ENCODE measurements around the gene KIF2A.
A peak's percentile ranks its signal among the peaks of the same experiment; 100 is the strongest.
"Not testable (repeated sequence)": the region's sequence is repeated elsewhere in the genome, so short reads cannot be mapped to it uniquely, and the experiment has no call there.

Gene KIF2A

GRCh38 chr5:62305715-62306322, at the start of gene KIF2A:
Gene KIF2A, plus strand, starts transcription at chr5:62306206. Its CDS starts 267 bp downstream, at chr5:62306473.
- peak in 1 of 2 experiments; percentile 26 for DNase-seq

- DNase-seq: no peak
Measured at GRCh38 chr5:62257020-62257367, 49.0 kb upstream of the KIF2A start.

GRCh38 chr5:62258654-62259053, 47.4 kb upstream of the KIF2A start:
- no peak for DNase-seq

- no peak for DNase-seq
Measured at GRCh38 chr5:62259699-62260250, 46.2 kb upstream of the KIF2A start.

- DNase-seq: no peak
Measured at GRCh38 chr5:62260513-62260912, 45.5 kb upstream of the KIF2A start.

- no peak for DNase-seq
Measured at GRCh38 chr5:62263401-62263800, 42.6 kb upstream of the KIF2A start.

GRCh38 chr5:62265648-62266112, 40.3 kb upstream of the KIF2A start:
- DNase-seq: no peak

- DNase-seq: no peak
Measured at GRCh38 chr5:62266573-62266972, 39.4 kb upstream of the KIF2A start.

GRCh38 chr5:62268234-62268633, 37.8 kb upstream of the KIF2A start:
- DNase-seq: no peak

- DNase-seq: no peak
Measured at GRCh38 chr5:62268792-62269191, 37.2 kb upstream of the KIF2A start.

- no peak for DNase-seq
Measured at GRCh38 chr5:62271370-62271769, 34.6 kb upstream of the KIF2A start.

- no peak for DNase-seq
Measured at GRCh38 chr5:62271870-62272269, 34.1 kb upstream of the KIF2A start.

GRCh38 chr5:62273687-62274086, 32.3 kb upstream of the KIF2A start:
- DNase-seq: no peak

GRCh38 chr5:62275581-62275980, 30.4 kb upstream of the KIF2A start:
- DNase-seq: no peak

GRCh38 chr5:62281411-62281810, 24.6 kb upstream of the KIF2A start:
- DNase-seq: no peak

GRCh38 chr5:62282064-62282463, 23.9 kb upstream of the KIF2A start:
- no peak for DNase-seq

- no peak for DNase-seq
Measured at GRCh38 chr5:62283005-62283404, 23.0 kb upstream of the KIF2A start.

- DNase-seq: no peak
Measured at GRCh38 chr5:62283861-62284260, 22.1 kb upstream of the KIF2A start.

GRCh38 chr5:62284946-62285891, 20.8 kb upstream of the KIF2A start:
- DNase-seq: no peak

- no peak for DNase-seq
Measured at GRCh38 chr5:62286834-62287233, 19.2 kb upstream of the KIF2A start.

GRCh38 chr5:62287237-62287636, 18.8 kb upstream of the KIF2A start:
- no peak for DNase-seq

- DNase-seq: no peak
Measured at GRCh38 chr5:62288118-62288517, 17.9 kb upstream of the KIF2A start.

GRCh38 chr5:62289813-62290212, 16.2 kb upstream of the KIF2A start:
- no peak for DNase-seq

GRCh38 chr5:62291829-62292228, 14.2 kb upstream of the KIF2A start:
- not testable (repeated sequence) for DNase-seq
